Psoas muscle (tissue), 8 donors: ENCODE results near the gene OR2V2. TPM values are rescaled to one million over a fixed set of nuclear protein-coding genes. Genes with fewer than 3 reads are reported as not detected.

Source experiments
- ATAC-seq, 4 donors: fragments of 200-7000 bp; cut with Tn5 transposase; one replicate each; pipeline ENCODE4 v1.9.1; 2020; ENCODE audit warnings: moderate library complexity in 3 of 4, mild to moderate bottlenecking in 2 of 4
- DNase-seq, 2 donors: peaks; one replicate each; pipeline ENCODE4 v3.0.0-alpha.2; 2020
- H3K27ac ChIP-seq: fragments of 200-600 bp; one replicate; pipeline ENCODE4 v1.8.0; 2022
- H3K27me3 ChIP-seq, 3 donors: fragments of 200-600 bp in 1 of 3; one replicate each; pipeline versions ENCODE4 v1.6.1 to v1.8.0; 2013 to 2022; ENCODE audit warnings: low read length in 2 of 3, mild to moderate bottlenecking in 2 of 3, moderate library complexity in 1 of 3; ENCODE audit not compliant: insufficient read depth in 3 of 3
- H3K36me3 ChIP-seq, 2 donors: fragments of 200-600 bp in 1 of 2; one replicate each; pipeline versions ENCODE4 v1.6.1 to v1.8.0; 2013 to 2022; ENCODE audit warnings: low read depth in 1 of 2, mild to moderate bottlenecking in 1 of 2, moderate library complexity in 1 of 2; ENCODE audit not compliant: insufficient read depth in 1 of 2
- H3K4me1 ChIP-seq: fragments of 200-600 bp; one replicate; pipeline ENCODE4 v1.8.0; 2022
- H3K4me3 ChIP-seq: fragments of 200-600 bp; one replicate; pipeline ENCODE4 v1.8.0; 2022; ENCODE audit warnings: mild to moderate bottlenecking
- H3K9me3 ChIP-seq: fragments of 200-600 bp; one replicate; pipeline ENCODE4 v1.8.0; 2022
- CTCF ChIP-seq: fragments of 200-600 bp; IDR thresholded peaks from one replicate; pipeline ENCODE4 v1.8.0; 2022; ENCODE audit warnings: antibody characterized with exemption
- WGBS, 3 donors: extraction: QIAGEN DNeasy Blood & Tissue Kit; methylation state at CpG; one replicate each; pipeline versions ENCODE4 v1.1.6 to v1.1.7; 2013; 5-methylcytosine and 5-hydroxymethylcytosine counted together
- intact Hi-C, 2 donors: fragments of 100-400 bp; cut with DNase I; formaldehyde crosslinking; loops; one replicate each; pipeline versions ENCODE4 v1.11.0 to v1.14.2; 2022
- polyA plus RNA-seq, 3 donors: library from polyadenylated mRNA; stranded (reverse); fragments of 200-250 nt; gene quantifications; one replicate each; pipeline ENCODE4 v1.2.3, GENCODE V29; 2013
- total RNA-seq, 4 donors: library from RNA; stranded (reverse); fragmentation: NEBNext Ultra II Directional in 2 of 4; extraction: Animal tissue kit (Norgen Biotek cat#: 25700) in 2 of 4; gene quantifications; one replicate each; pipeline versions ENCODE4 v1.2.1 to v1.2.4, GENCODE V29; 2021 to 2023
- donor health status: healthy with polysubstance abuse.
- donor health status: DM: no; HTN: no; CAD: no; lungs with moderate emphysema.
- donor health status: Bipolar disorder and iron deficiency.
- donor health status: healthy.
- donor health status: DM: yes; HTN: yes; CAD: no.
- donor health status: DM: no; HTN: no; CAD: no.
- donor health status: DM: no; HTN: no; CAD: no.
- donor health status: DM: yes; HTN: yes; CAD: no.

Gene OR2V2
- total and polyA plus RNA-seq, 7 donors, result not detected

DNA sequence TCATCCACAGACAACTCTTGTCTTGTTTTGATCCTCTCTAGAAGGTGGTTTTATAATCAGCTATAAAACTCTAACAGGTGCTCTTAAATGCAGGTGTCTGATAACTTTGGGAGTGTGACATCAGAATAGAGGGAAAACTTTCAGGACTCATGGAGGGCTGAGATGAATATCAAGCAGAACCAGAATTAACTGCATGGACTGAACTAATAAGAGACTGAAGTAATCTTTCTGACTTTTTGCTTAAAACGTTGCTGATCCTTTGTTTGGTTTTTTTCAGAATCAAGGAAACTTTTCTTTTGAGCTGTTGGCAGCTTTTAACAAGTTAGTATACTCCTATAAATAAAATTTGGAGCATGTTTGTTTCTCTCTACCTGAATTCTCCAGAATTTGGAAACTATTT is 2.3 kb upstream of the OR2V2 start:
- Histone ChIP-seq H3K27ac (no peak overlapping the region), H3K4me1 (no peaks in the 10 kb centered on the region), H3K4me3 (no peak overlapping the region), H3K36me3 (no peaks in the 10 kb centered on the region), H3K27me3 (peaks cover 0 to 40% (median 4%) of the 10 kb centered on the region in 3 donors), H3K9me3 (no peaks in the 10 kb centered on the region)
- DNase-seq, result no peak
- intact Hi-C loops, result no loop called here
- no peak for TF ChIP-seq CTCF
- ATAC-seq, result no peak
- WGBS, 3 donors, result 36 to 57% (median 49%) methylated on average over 1 of the region's 1 CpG

DNA sequence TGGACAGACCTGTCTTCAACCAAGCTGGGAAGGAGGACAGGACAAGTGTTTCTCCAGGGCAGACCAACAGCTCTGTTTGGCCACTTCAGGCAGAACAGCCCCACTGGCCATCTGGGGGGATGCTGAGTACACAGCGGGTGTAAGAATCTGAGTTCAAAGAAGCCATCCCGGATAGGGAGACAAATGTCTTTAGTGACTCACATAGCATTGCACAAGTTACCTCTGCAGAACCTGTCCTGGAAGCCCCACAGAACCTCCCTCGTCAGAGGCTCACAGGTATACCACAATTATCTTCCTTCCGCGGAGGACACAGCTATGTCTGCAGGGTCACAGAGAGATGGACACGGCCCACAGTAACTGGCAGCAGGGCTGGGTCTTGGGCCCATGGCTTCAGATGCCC is 2.0 kb downstream of the OR2V2 start:
- H3K9me3 ChIP-seq, result no peaks in the 10 kb centered on the region
- H3K27me3 ChIP-seq, result peaks cover 0 to 51% (median 7%) of the 10 kb centered on the region in 3 donors
- whole genome bisulfite sequencing, 3 donors, result 64 to 71% (median 68%) methylated on average over 6 of the region's 6 CpGs
- no peak for ATAC-seq
- TF ChIP-seq CTCF, result no peak
- H3K36me3 ChIP-seq, result no peaks in the 10 kb centered on the region
- H3K27ac ChIP-seq, result no peak overlapping the region
- DNase-seq, result no peak
- intact Hi-C loops, result no loop called here
- H3K4me3 ChIP-seq, result no peak overlapping the region
- no peaks in the 10 kb centered on the region for H3K4me1 ChIP-seq

DNA sequence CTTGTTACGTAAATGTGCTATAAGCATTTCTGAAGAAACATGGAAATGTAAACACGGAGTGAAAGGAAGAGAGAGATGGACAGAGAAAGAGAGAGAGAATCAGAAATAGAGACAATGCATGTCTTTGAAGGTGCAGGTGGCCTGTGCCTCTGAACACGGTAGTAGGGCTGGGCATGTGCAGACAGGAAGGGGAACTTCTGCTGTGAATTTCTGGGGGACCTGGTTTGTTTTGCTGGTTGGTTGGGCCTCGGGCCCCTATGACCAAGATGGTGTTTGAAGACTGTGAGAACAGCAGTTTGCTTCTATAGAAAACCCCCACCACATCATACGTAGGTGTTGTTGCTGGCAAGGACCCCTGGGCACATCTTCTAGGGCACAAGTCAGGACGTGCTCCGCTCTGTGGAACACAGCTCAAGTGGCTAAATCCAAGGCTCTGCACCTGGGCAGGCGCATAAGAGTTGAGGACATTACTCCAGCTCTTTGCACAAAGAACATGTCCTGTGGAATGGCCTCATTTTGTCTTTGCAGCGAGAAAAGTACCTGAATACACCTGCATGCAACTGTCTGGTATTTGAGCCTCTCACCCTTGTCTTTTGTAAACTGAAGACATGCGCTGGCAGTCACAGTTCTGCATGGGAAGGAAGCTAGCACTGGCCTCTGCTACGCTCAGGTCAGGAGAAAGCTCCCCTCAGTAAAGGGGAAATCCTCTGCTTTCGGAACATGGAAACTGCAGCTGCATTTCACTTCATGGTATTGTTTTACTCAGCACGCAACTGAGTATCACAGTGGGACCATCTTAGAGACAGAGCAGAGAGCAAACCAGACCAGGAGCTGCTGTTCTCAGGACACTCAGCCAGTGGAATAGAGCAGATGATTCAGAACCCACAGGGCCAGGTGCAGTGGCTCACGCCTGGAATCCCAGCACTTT is 2.7 kb downstream of the OR2V2 start:
- no peak overlapping the region for H3K27ac ChIP-seq
- H3K4me1 ChIP-seq, result no peaks in the 10 kb centered on the region
- peaks cover 0 to 51% (median 7%) of the 10 kb centered on the region in 3 donors for H3K27me3 ChIP-seq
- no peaks in the 10 kb centered on the region for H3K36me3 ChIP-seq
- DNase-seq (no peak), ATAC-seq (no peak)
- H3K4me3 ChIP-seq, result no peak overlapping the region
- 69 to 74% (median 74%) methylated on average over 14 of the region's 14 CpGs for WGBS, 3 donors
- no peaks in the 10 kb centered on the region for H3K9me3 ChIP-seq
- intact Hi-C loops, result loop anchor here (10.0 kb wide), 1 partner anchor 285 kb away; the partner anchor contains the start of gene ZFP62 (in 2 of the 2)
- no peak for TF ChIP-seq CTCF

DNA sequence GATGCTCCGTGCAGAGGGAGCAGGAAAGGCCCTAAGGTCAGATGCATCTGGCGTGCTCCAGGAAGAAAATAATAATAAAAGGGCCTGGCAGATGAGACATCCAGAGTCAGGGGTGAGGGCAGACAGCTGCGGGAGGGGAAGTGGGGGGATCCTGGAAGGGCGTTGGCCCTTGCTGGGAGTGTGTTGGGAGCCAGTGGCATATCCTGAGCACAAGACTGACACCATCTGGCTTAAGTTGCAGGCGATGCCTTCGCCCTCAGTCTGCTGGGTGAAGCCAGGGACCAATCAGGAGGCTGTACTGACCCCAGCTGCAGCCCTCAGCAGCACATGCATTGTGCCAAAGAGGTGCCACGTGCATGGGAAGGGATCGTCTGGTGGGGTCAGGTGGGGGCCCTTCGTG is 3.8 kb downstream of the OR2V2 start:
- intact Hi-C loops, result loop anchor here (10.0 kb wide), 1 partner anchor 286 kb away; the partner anchor contains the start of gene ZFP62 (in 2 of the 2)
- peaks cover 0 to 43% (median 7%) of the 10 kb centered on the region in 3 donors for H3K27me3 ChIP-seq
- WGBS, 3 donors, result 11 to 15% (median 13%) methylated on average over 9 of the region's 9 CpGs

More for the DNA sequence above, 3.8 kb downstream of the OR2V2 start:
- no peak for TF ChIP-seq CTCF
- H3K4me1 ChIP-seq, result no peaks in the 10 kb centered on the region
- no peak overlapping the region for H3K27ac ChIP-seq
- H3K36me3 ChIP-seq, result no peaks in the 10 kb centered on the region
- no peak for ATAC-seq
- no peak overlapping the region for H3K4me3 ChIP-seq
- H3K9me3 ChIP-seq, result no peaks in the 10 kb centered on the region
- no peak for DNase-seq
